Cardiac septum (tissue), 1 donor: ENCODE data around the gene MYO15B. TPM values are rescaled to one million over a fixed set of nuclear protein-coding genes. Genes with fewer than 3 reads are reported as not detected.
"Not testable (repeated sequence)": the region's sequence is repeated elsewhere in the genome, so short reads cannot be mapped to it uniquely, and the experiment has no call there.

Experiments used
- DNase-seq: peaks from one replicate; pipeline ENCODE4 v3.0.0-alpha.2; 2020; ENCODE audit warnings: low spot score
- intact Hi-C: fragments of 100-400 bp; cut with DNase I; formaldehyde crosslinking; loops from one replicate; pipeline ENCODE4 v1.14.0; 2022
- total RNA-seq: library from RNA; stranded (reverse); fragmentation: NEBNext Ultra II Directional; extraction: Animal tissue kit (Norgen Biotek cat#: 25700); gene quantifications from one replicate; pipeline ENCODE4 v1.2.1, GENCODE V29; 2021
- donor health status: DM: no; HTN: no; CAD: no.

Gene MYO15B
- total RNA-seq, 1 donor from 2014 or later, result 62.8 TPM

DNA sequence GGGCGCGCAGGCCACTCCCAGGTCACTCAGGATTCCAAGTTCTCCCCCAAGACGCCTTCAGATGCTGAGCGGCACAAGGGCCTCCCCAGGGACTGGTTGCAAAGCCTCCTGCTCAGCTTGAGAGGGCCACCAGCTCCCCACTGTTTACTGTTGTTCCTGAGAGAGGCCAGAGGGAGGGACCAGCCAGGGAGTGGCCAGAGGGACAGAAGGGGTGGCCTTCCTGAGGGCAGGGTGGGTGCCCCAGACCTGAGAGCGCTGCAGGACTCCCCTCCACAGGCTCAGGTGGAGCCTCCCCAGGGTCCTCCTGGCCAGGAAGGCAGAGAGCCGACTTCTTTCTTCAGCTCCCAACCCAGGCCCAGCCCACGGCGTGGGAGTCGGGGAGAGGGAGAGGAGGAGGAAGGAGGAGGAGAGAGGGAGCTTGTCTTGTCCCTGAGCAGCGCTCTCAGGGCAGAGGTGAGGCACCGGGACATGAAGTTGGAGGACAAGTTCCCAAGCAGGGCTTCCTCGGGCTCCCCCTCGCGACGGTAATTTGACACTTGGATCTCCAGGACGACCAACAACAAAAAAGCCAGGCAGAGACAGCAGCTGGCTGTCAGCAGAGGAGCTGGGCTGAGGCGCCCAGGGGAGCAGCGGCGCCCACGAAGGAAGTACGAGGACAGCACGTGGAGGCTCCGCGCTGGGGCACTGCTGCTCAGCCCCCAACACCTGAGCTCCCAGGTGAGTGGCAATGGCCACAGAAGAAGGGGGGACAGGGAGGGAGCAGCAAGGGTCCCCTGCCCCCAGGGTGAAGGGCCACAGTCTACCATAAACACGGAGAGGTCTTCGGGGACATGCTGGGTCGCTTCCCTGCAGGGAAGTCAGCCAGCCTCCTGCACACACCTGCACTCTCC, 46.1 kb downstream of the MYO15B start:
- intact Hi-C loops, result loop anchor here (1.0 to 2.0 kb wide), 2 partner anchors 19 to 115 kb away; no protein-coding TSS in a partner anchor
- DNase-seq, result peak; percentile 89

GRCh38 chr17:75634376-75634740, 46.8 kb downstream of the MYO15B start:
- intact Hi-C loops, result no loop called here
- DNase-seq, result no peak

DNA sequence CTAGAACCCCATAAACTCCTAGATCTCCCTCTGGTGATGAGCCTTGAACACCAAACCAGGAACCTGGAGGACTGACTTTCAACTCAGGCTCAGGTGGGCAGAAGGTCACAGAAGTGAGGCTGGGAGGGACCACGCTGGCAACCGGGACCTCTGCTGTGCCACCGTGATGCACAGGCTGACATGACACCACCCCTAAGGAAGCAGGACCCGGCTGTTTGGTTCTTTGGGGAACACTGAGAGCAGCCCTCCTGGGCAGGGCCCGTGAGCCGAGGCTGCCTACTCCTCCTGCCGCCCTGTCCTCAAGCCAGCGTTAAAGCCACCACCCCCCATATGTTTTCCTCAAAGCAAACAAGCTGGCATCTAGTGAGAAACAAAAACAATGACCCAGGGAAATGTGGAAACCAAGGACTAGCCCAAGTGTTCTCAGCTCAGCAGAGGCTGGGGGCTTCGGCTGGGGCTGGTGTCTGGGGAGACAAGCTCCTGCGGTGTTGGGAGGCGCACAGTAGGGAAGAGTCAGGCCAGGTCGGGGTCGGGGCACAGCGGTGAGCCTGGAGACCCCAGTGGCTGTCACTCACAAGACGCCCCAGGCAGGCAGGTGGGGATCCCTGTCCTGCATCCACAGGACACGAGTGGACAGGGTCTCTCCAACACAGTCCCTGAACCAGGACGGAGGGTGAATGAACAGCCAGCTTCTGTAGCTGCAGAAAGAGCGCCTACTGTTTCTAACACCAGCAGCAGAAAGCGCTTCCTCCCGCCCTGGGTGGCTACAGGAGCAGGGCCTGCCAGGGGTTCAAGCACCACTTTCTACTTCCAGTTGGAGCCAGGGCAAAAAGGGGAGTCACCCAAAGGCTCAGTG, 47.4 kb downstream of the MYO15B start:
- no peak for DNase-seq
- intact Hi-C loops, result no loop called here

- no peak for DNase-seq
- intact Hi-C loops, result no loop called here
These were observed 48.1 kb downstream of the MYO15B start for GRCh38 chr17:75635610-75636202.

DNA sequence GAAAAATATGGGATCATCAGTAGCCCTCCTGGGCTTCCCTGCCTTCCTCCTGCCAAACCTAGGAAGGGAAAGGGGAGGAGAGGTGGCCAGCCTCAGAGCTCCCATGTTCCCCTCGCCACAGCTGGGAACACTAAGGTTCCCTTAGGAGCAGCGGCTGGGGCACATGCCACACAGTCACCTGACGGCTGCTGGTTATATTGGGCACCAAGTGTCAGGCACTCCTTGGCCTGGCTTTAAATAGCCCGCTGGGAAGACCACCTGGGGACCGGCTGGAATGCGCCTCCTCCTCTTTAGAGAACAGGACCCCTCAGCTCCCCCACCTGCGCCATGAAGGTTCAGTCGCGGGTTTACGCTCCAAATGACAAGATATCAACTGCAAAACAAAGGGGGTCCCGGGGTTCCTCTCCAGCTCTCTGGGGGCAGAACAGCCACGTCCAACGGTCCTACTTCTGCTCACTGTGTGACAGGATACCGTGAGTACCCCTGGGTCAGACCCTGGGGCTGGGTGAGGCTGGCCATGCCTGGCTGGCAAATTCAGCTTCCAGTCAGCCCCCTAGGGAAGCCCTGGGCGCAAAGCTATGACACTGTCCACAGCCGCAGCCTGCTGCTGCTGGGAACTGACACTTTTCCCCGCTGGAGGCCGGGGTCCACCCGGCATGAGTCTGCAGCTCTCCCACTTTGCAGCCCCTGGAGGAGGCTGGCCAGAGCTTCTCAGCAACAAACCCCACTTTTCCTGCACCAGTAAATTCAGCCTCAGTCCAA, 49.0 kb downstream of the MYO15B start:
- no peak for DNase-seq
- intact Hi-C loops, result no loop called here

DNA sequence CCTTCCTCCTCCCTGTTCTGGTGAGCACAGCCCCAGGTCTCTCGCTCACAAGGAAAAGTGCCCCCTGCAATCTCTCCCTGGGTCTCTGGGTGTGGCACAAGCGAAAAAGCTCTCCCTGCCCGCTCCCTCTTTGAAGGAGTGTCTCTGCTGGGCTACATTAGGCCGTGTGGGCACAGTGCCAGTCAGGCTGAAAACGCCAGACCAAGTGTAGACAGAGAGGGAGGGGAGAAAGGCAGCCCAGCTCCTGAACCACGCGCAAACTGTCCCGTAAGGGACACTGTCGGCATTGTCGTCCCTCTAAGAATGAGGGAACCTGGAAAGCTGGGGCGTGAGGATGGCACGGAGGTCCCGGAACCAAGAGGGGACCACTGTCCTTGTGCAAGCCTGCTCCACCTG, 49.5 kb downstream of the MYO15B start:
- intact Hi-C loops, result no loop called here
- no peak for DNase-seq

GRCh38 chr17:75637551-75637950, 50.0 kb downstream of the MYO15B start:
- intact Hi-C loops, result no loop called here
- no peak for DNase-seq

DNA sequence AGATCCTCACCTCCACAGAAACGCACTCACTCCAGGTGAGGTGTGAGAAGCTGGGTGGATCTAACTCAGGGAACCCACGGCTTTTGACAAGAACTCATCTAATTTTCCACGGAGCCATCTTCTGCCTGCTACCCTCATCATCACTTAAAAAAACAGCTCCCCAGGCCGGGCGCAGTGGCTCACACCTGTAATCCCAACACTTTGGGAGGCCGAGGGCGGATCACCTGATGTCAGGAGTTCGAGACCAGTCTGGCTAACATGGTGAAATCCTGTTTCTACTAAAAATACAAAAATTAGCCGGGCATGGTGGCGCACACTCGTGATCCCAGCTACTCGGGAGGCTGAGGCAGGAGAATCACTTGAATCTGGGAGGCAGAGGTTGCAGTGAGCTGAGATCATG, 50.4 kb downstream of the MYO15B start:
- intact Hi-C loops, DNase-seq: not testable (repeated sequence)

GRCh38 chr17:75638893-75639292, 51.3 kb downstream of the MYO15B start:
- DNase-seq, result no peak
- intact Hi-C loops, result no loop called here

- intact Hi-C loops, result no loop called here
- no peak for DNase-seq
These were observed 51.7 kb downstream of the MYO15B start for GRCh38 chr17:75639327-75639726.

- no peak for DNase-seq
- intact Hi-C loops, result no loop called here
These were observed 52.4 kb downstream of the MYO15B start for GRCh38 chr17:75639771-75640555.

- intact Hi-C loops, result no loop called here
- DNase-seq, result no peak
These were observed 53.0 kb downstream of the MYO15B start for GRCh38 chr17:75640556-75641119.

DNA sequence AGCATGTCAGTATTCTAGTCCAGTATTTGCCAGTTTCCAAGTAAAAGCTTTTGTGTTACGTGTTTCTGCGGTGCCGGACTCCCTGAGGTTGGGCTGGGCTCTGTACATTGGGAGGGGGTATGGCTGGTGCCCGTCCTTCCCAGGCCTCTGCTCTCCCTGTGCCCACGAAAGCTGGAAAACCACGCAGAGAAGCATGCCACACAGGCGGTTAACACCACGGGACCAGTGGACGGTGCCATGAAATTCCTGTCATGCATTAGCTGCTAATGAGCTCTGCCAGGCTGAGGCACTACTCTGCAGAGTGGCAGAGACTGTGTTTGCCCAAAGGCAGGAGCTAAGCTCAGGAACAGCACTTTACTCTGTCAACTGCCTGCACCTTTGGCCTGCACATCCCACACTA, 53.7 kb downstream of the MYO15B start:
- peak; percentile 84 for DNase-seq

DNA sequence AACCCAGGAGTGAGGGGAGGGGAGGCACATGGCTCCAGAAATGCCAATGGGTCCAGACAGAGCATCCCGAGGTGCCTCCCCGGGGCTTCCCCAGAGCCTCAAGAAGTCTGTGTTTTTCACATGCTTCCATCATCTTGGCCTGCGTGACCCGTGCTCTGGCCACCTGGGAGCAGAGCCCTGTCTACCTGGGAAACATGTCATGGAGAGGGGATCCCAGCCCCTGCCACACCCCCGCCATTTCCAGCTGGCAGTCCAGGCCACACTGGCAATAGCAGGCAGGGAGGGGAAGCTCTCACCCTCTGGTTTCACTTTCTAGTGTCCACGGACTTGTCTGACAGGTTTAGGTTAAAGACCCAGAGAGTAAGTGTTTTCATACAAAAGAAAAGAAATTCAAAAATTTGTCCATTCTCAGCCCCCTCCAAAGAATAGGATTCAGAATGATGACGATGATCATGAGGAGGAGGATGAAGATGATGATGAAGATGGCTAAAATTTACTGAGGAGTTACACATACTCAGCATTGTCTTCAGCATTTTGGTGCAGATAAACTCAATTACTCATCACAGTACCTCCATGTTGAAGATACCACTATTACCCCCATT, 54.7 kb downstream of the MYO15B start:
- intact Hi-C loops, result no loop called here
- DNase-seq, result no peak

More for the DNA sequence above, 53.7 kb downstream of the MYO15B start:
- intact Hi-C loops, result no loop called here

- no peak for DNase-seq
- intact Hi-C loops, result no loop called here
These were observed 55.4 kb downstream of the MYO15B start for GRCh38 chr17:75642784-75643642.

- intact Hi-C loops, result no loop called here
- DNase-seq, result no peak
These were observed 56.0 kb downstream of the MYO15B start for GRCh38 chr17:75643643-75644017.

DNA sequence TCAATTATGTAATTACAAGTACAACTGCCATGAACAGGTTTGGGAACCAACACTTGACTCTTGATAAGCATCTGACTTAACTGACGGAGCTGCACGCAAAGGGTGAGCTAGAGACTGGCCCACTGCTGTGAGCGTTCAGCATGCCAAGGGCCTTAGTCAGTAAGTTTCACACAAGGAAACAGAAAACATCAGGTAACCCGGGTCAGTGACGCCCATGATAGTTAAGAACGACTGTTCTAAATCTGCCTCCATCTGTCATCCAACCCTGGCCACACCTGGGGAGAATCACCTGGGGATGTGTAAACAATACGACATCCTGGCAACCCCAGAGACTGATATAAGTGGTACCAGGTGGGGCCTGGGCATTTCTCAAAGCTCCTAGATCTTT, 57.9 kb downstream of the MYO15B start:
- no peak for DNase-seq
- intact Hi-C loops, result no loop called here
